Measurements from ENCODE around the gene MEAF6.
"Not testable (repeated sequence)": the region's sequence is repeated elsewhere in the genome, so short reads cannot be mapped to it uniquely, and the experiment has no call there.

MEAF6 gene

DNA sequence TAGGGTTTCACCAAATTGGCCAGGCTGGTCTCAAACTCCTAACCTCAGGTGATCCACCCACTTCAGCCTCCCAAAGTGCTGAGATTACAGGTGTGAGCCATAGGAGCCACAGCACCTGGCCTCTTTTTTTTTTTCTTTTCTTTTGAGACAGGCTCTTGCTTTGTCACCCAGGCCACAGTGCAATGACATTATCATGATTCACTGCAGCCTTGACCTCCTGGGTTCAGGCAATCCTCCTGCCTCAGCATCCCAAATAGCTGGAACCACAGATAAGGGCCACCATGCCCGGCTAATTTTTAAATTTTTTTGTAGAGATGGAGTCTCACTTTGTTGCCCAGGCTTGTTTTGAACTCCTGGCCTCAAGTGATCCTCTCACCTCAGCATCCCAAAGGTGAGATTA lies 15.3 kb upstream of the MEAF6 start:
- not testable (repeated sequence) for DNase-seq

DNA sequence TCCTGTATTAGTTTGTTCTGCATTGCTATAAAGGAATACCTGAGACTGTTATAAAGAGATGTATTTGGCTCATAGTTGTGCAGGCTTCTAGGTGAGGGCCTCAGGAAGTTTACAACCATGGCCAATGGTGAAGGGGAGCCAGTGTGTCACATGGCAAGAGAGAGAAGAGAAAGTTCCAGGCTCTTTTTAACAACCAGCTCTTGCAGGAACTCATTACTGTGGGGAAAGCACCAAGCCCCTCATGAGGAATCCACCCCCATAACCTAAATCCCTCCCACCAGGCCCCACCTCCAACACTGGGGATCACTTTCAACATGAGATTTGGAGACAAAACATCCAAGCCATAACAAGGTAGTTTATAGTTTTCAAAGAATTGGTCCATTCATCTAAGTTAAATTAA lies 5.0 kb upstream of the MEAF6 start:
- DNase-seq: no peak

DNA sequence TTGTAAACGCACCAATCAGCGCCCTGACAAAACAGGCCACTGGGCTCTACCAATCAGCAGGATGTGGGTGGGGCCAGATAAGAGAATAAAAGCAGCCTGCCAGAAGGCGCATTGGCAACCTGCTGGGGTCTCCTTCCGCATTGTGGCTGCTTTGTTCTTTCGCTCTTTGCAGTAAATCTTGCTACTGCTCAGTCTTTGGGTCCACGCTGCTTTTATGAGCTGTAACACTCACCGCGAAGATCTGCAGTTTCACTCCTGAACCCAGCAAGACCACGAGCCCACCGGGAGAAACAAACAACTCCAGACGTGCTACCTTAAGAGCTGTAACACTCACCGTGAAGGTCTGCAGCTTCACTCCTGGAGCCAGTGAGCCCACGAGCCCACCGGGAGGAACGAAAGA lies 4.4 kb upstream of the MEAF6 start:
- DNase-seq: peak; percentile 36

DNA sequence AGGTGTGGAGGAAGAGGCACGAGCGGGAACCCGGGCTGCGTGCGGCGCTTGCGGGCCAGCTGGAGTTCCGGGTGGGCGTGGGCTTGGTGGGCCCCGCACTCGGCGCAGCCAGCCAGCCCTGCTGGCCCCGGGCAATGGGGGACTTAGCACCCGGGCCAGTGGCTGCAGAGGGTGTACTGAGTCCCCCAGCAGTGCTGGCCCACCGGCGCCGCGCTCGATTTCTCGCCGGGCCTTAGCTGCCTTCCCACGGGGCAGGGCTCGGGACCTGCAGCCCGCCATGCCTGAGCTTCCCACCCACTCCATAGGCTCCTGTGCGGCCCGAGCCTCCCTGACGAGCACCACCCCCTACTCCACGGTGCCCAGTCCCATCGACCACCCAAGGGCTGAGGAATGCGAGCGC lies 3.7 kb upstream of the MEAF6 start:
- DNase-seq: not testable (repeated sequence)

DNA sequence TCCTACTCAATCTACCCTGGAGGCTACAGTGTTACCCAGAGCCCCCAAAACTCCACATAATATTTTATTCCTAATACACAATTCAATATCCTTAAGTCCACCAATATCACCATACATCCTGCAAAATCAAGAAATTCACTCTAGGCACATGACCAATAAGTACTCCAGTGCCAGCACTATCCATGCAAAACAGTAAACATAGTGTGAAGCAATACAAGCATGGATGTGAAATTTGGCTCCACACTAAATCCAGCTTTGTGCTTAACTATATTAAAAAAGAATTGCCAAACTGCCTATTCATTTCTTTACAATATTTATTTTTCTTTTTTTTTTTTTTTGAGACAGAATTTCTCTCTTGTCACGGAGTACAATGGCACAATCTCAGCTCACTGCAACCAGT lies 3.0 kb upstream of the MEAF6 start:
- DNase-seq: no peak

DNA sequence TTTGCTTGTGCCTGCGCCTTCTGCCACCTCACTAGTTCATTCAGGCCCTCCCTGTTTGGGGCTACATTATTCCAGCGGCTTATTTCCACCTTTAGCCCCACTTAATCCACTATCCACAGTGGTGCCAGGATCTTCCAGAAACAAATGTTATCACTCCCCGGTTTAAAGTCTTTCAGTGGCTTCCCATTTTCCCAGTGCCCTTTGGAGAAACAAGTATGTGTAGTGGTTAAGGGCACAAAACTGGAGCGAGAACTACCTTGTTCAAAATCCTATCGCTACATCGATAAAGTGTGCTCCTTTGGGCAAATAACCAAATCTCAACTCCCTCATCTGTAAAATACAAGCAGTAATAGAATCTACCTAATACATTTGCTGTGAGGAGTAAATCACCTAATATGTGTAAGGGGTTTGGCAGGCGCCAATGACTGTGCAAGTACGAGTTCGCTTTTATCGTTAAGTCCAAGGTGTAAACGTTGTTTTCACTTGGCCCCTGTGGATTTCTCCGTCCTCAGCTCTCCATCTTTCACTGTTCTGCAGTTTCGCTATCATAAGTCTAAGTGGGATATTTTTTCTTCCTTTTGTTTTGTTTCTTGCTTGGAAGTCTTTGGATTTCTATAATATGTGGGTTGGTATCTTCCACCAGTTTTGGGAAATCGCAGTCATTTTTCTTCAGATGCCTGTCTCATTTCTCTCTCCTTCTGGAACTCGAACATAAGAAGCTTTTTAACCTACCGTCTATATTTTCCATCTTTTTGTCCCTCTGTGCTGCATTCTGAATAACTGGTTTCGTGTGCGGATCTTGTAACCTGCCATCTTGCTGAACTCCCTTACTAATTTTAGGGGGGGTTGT lies 844 bp upstream of the MEAF6 start:
- no peak for DNase-seq

DNA sequence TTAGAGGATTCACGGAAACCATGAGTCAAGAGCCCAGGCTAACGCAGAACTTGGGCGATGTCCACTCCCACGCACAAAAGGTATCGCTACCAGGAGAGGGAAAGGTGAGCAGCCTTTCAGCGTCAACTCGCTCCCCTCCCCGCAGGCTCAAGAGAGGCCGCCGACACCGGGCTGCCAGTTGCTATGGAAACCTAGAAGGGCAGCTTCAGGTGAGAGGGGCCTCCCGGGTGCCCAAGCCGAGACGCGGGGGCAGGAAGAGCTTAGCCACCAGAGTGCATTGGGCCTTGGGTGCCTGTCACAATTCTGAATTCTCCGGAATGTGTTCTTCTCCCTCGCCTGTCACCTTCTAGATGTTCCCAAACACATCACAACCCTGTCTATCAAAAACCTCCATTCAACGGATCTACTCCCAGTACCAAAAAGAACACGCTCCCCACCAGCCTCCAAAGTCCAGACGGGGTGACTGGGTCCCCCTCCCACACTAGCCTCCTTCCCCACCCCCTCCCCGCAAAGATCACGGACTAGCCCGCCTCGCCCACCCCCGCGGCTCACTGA lies 694 bp downstream of the MEAF6 start:
- peak; percentile 31 for DNase-seq

DNA sequence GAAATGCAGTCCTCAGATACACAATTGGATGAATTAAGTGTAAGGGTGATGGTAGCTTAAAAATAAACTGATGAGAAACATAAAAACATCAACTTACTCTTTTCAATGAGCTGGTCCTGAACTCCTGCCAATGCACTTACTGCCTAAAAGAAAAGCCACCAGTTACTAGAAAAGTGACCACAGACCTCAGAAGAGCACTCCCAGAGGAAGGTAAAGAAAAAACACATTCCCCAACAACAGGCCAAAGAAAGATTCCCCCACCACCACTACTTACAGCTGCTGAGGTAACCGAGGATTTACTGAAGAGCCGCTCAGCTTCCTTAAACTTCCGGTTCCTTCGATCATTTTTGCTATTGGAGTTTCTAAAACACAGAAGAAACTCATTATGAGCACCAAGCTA lies 5.4 kb downstream of the MEAF6 start:
- DNase-seq: no peak

DNA sequence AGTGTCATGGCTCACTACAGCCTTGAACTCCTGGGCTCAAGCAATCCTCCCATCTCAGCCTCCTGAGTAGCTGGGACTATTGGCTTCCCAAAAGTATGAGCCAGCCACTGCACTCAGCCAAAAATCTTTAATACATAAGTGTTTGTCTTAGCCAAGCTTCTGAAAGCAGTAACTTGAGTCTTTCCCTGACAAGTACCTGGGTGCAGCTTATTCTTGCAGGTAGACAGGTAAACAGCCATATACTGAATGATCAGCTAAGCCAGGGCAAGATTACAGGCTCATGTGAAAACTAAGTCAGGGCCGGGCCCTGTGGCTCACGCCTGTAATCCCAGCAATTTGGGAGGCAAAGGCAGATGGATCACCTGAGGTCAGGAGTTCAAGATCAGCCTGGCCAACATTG lies 7.8 kb downstream of the MEAF6 start:
- no peak for DNase-seq

DNA sequence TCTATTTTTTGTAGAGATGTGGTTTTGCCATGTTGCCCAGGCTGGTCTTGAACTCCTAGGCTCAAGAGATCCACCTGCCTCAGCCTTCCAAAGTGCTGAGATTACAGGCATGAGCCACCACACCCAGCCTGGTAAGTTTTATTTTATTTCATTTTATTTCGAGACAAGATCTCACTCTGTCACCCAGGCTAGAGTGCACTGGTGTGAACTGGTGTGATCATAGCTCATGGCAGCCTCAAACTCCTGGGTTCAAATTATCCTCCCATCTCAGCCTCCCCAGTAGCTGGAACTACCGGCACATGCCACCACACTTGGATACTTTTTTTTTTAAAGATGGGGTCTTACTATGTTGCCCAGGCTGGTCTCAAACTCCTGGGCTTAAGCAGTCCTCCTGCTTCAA lies 11.8 kb downstream of the MEAF6 start:
- DNase-seq: not testable (repeated sequence)

DNA sequence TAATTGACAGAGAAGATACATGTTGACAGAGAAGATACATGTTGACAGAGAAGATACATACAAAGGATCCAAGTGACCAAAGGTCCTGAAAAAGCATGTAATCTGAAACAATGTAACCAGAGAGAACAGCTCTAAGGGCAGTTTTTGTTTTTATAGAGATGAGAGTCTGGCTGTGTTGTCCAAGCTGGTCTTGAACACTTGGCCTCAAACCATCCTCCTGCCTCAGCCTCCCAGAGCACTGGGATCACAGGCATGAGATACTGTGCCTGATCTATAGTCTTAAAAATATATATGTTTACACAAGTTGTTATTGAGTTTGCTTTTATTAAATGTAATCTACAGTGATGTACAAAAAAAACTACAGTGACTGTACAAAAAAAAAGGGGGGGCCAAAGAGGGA lies 12.5 kb downstream of the MEAF6 start:
- DNase-seq: no peak

DNA sequence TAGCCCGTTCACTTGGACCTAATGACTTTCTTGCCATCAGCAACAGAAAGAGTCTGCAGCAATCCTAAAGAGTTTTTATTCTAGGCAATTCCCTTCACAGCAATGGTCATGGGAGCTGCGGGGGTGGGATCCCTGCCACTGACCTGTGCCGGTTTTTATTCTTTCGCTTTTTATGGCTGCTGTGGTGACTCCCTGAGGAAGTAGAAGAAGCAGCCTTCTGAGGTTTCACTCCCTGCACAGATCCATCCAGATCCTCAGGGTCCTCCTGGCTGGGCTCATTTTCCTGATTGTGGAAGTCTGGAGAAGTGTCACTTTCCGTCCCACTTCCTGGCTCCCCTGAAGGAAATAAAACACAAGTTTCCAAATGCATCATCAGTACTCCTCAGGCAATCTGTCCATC lies 12.9 kb downstream of the MEAF6 start:
- no peak for DNase-seq

DNA sequence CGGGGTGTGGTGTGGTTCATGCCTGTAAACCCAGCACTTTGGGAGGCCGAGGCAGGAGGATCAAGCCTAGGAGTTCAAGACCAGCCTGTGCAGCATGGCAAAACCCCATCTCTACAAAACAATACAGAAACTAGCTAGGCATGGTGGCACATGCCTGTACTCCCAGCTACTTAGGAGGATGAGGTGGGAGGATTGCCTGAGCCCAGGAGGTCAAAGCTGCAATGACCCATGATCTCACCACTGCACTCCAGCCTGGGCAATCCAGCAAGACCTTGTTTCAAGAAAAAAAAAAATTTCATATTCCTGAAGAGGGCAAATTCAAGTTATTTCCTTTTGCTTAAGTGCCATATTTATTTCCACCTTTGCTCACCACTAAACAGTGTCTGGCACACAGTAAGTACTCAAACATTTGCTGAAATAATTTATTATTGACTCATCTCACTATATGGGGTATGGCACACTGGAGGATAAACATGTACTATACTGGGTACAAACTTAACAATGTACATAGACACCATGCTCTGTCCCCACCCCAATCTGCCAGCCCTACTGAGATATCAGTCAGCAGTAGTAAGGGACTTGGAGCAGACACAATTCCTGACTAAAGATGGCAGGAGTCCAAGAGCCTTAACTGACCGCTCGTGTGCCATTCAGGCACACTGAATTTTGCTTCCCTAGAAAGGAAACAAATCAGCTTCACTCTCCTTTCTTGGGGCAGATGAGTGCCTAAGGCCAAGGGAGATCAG lies 15.5 kb downstream of the MEAF6 start:
- DNase-seq: no peak

DNA sequence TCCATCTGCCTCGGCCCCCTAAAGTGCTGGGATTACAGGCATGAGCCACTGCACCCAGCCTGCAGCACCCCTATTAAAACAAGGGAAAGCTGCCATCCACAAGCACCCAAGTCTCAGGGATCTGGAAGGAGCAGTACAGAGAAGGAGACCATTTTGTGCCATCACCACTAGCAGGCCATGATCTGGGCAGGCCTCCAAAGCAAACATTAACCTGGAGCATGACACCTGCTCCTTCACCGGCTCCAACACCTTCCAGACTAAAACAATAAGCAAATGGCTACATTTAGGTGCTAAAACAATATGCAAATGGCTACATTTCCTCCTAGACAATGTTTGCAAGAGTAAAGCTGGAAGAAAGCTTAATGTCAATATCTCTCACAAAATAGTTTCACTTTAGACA lies 16.7 kb downstream of the MEAF6 start:
- DNase-seq: no peak

DNA sequence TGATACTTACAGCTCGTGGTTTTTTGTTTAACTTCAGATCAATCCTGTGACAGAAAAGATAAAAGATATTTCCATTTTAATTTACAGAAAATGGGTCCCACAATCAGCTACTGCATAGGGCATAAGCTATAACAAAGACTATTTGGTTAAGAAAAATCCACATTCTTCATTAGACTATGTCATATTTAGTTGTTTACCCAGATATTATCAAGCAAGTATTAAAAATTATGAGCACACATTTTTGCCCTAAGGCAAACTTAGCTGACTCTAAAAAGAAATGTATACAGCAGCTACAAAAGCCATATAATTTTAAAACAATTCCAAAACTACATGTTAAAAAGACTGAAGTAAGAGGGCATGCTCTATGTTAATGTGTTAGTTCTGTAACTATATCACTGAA lies 18.7 kb downstream of the MEAF6 start:
- DNase-seq: no peak

DNA sequence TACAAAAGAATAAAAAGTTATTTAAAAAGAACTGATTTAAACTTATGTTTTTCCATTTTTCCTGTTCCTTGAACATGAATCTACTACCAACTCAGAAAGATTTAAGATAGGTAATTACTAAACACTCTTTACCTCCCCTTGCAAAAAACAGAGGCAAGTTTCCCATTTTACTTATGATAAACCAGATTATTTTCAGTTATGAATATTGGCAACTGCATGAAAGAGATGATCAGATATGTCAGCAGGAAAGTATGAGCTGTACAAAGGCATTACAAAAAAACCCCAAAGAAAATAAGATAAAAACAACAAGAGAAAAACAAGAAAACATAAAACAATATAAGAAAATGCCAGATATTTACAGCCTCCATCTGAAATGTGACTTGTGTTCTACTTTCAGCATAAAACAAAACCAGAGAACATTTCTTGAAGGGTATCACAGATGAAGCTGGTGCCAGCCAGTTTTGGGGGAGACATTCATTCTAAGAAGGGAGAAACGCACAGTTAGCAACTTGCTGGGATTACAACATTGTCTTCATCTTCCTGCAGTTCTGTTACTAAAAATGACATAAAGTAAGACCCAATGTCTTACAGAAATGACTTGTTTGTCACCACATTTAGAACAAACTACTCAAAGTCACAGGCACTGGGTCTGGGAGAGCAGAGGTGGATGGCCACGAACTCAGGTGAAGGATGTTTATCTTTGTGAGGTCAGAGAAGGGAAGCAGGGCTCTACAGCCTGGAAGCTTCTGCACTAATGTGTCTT lies 21.0 kb downstream of the MEAF6 start:
- no peak for DNase-seq

DNA sequence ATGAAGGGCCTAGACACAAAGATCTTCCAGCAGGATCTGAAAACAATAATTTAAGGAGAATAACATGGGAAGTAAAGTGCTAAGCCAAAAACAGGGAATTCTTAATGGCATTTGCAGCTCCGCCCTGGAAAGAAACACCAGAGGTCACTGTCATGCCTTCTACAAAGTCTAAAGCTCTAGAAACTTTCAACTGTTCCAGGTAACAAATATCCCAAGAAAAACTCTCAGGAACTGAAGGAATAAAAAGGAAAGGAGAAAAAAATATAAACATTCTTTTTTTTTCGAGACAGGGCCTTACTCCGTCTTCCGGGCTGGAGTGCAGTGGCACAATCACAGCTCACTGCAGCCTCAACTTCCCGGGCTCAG lies 27.0 kb downstream of the MEAF6 start:
- DNase-seq: no peak

DNA sequence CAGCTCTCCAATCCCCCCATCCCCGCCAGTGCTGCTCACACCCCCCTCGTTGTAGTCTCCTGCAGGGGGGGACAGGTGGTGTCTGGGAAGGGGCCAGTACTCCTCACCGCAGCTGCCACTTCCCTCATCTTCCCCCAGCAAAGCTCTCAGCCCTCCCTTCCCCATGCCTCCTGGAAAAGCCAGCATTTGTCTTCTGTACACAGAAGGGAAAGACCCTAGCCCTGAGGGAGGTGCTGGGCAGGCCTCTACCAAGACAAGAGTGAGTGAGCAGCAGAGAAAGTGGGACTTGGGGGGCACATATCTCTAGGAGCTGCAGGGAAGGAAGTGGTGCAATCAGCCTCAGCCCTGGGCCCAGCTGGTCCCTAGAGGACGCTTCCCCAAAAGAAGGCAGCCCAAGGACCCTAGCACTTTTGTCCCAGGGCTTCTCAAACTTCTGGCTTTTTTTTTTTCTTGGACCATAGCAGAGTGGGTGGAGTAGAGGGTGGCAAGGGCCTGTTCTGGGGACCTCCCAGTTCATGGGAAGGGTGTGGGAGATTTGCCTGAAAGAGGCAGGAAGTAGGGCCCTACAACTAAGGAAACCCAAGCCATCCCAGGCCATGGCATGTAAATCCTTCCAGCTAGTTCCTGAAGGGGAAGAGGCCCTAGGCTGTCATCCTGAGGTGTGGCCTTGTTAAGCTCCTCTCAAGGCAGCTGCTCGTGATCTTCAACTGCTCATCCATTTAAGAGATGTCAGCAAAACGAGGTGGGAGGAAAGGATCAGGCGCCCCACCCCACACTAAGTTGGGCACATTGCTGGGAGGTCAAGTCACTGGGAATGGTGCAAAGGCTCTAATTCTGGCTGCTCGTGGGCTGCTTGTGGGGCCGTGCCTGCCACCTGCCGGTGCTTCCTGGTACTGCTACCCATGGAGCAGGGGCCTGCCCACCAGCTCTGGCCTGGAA lies 27.6 kb downstream of the MEAF6 start:
- DNase-seq: peak; percentile 67

DNA sequence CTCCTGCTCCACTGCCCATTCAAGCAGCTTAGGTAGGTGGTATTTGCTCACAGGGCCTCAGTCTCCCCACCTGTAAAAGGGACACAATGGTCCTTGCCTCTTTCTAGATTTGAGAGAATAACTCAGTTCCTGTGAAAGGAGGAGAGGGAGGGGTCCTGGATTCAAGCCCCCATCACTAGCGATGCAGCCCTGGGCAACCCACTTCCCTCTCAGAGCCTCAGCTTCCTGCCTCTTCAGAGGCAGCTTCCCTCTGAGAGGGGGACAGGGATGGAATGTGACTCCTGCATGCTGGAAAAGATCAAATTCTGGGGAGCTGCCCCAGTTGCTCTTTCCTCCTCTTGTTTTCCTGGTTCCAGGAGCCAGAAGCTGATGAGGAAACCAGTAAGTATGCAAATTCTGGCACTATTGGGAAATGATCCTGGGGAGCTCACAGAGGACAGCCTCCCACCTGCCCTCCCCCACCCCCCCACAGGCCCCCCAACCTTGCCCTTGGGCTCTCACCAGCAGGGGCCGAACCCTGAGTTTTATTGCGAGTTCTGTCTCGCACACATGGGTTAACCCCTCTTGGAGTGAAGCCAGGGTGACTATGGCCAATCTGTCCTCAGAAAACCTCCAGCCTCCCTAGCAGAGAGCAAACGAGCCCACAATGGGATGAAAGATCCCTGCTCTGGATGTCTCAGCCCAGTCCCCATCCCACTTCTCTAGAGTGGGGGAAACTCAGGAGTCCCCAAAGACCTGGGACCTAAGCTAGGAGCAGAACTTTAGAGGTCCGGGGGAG lies 28.5 kb downstream of the MEAF6 start:
- DNase-seq: no peak

DNA sequence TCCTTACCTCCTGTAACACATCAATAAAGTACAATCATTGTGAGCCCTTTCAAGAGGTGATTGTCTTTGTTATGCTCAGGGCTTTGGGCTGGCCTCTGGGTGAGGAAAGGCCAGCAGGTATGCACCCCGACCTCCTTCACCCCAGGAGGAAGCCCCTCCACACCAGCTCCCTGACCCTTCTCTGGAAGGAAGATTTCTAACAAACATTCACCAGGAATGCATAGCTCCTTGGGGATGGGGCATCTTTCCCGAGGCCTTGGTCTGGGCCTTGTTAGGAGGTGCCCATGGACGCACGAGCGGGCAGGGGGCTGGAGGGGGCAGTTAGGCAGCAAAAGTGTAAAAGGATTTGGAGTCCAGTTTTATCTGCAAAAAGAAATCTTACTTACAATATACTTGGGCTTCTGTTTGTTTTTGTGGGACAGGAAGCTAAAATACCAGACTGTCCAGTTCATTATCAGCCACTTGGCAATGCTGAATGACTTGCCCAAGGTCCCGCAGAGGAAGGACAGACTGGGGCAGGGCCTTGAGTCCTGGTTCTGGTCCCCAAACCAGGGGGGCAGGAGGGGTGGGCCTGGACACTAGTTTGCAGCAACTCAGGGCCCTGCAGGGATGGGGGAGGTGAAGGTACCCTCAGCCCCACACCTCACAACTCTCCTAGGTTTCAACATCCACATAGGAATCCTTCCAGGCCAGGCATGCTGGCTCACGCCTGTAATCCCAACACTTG lies 30.1 kb downstream of the MEAF6 start:
- DNase-seq: no peak

DNA sequence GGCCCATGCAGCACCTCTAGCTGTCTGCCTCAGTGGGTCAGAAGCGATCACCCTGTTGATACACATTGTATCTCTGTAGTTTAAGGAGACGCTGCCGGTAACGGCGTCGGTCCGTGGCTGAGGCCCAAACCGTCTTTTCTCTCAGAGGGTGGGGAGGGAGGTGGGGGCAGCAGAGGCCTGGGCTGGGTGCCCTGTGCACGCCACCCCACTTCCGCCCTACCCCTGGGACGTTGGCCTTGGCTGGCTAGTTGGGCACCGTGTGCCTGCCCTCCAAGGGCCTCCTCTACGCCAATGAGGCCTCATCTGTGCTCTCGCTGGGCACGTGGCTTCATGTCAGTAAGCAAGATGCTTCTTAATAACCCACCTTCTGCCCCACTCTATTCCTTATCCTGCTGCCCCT lies 30.8 kb downstream of the MEAF6 start:
- no peak for DNase-seq

All from central memory CD4-positive, alpha-beta T cell (primary cell).